SIG-M5 treated with dmso at 0.1 percent for 504 hours (cell line): ENCODE measurements around the gene NDUFS7.

Experiments
- DNase-seq: peaks from one replicate; lab custom pipeline; 2025; ENCODE audit not compliant: unreplicated experiment; lab: John Stamatoyannopoulos, UW

The NDUFS7 gene

GRCh38 chr19:1364070-1364704 is 19.5 kb upstream of the NDUFS7 start:
- no peak for DNase-seq

- DNase-seq: no peak
Observed at GRCh38 chr19:1365319-1366269, 18.1 kb upstream of the NDUFS7 start.

GRCh38 chr19:1366296-1366695 is 17.4 kb upstream of the NDUFS7 start:
- DNase-seq: no peak

- DNase-seq: no peak
Observed at GRCh38 chr19:1366899-1367870, 16.5 kb upstream of the NDUFS7 start.

DNA sequence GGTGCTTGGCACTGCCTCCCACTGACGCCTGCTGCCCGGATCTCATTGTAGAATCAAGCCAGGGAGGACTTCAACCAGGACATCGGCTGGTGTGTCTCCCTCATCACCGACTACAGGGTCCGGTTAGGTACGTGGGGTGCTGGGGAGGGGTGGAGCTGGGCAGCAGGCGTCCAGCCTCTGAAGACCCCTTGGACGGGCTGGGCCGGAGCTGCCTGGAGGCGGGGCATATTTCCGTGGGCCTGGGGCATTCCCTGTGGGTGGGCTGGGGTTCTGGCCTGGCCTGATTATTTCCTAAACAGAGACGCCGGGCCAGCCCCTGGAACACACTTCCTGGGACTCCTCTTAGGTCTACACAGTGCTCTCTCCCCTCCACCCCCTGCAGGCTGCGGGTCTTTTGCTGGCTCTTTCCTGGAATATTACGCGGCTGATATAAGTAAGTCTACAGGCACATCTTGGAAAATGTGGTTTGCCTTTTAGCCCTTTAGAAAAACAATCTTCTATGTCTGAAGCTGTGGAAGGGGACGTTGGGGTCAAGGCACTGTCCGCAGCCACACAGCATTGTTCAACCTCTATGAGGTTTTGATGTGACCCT is 14.4 kb upstream of the NDUFS7 start:
- no peak for DNase-seq

GRCh38 chr19:1370579-1371361 is 12.9 kb upstream of the NDUFS7 start:
- no peak for DNase-seq

DNA sequence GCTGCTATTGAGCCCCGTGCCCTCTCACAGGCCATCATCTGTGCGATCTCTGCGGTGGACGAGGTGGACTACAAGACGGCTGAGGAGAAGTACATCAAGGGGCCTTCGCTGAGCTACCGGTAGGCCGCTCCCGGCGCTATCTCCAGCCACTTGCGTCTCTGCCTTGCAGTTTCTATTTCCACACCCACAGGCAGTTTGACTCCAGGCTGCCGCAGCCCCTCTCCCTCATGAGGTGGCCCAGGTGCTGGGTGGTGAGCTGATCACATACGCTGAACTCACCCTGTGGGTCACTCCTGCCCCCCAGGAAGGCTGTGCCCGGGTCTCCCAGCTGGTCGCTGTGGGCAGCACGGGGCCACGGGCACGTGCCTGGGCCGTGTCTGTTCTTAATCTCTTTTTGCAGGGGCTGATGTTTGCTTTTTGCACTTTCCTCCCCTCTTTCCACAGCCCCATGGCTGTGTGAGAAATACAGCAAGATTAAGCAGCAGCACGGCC is 10.6 kb upstream of the NDUFS7 start:
- no peak for DNase-seq

DNA sequence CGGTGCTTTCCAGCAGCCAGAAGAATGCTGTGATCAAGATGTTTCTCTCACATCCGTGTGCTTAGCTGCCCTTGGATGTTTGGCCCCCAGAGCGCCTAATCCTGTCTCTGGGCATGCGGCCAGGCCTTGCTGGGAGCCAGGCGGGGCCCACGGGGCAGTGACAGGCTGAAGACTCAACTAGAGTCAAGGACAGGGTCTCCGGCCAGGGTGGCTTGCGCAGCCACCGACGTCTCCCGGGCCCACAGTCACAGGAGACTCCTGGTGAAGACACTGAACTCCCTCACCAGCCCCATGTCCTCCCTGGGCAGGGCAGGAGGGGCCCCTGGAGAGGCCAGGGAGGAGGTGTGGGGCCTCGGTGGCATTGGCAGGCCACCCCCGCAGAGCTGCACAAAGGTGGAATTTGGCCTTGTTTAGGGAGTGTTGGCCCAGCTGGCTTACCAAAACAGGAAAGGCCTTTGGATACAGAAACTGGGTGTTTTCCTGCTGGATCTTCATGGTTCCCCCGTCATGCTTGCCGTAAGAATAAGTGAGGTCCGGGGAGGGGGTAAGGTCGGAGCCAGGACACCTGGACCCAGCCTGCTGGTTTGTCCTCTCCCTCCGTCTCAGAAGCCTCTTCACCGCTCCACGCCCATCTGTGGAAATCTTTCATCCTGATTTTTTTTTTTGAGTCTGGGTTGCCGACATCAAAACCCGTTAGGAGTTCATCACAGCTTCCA is 10.0 kb upstream of the NDUFS7 start:
- DNase-seq: no peak

DNA sequence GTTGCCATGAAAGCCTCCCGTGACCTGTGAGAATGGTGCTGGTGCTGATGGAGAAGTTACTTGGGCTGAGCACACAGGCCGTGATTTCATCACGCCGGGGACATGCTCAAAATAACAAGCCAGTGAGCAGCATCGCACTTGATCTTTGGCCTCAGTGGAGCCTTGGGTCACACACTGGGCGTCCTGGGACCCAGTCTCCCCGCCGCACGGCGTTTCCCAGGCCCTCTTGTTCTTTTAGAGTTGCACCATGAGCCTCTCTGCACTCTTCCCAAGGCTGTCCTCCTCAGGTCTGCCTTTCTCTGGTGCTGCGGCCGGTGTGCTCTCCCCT is 9.5 kb upstream of the NDUFS7 start:
- DNase-seq: no peak

GRCh38 chr19:1376415-1376805 is 7.3 kb upstream of the NDUFS7 start:
- DNase-seq: no peak

- DNase-seq: no peak
Observed at GRCh38 chr19:1377176-1377964, 6.3 kb upstream of the NDUFS7 start.

- DNase-seq: no peak
Observed at GRCh38 chr19:1377965-1378785, 5.5 kb upstream of the NDUFS7 start.

- DNase-seq: no peak
Observed at GRCh38 chr19:1379126-1379905, 4.4 kb upstream of the NDUFS7 start.

DNA sequence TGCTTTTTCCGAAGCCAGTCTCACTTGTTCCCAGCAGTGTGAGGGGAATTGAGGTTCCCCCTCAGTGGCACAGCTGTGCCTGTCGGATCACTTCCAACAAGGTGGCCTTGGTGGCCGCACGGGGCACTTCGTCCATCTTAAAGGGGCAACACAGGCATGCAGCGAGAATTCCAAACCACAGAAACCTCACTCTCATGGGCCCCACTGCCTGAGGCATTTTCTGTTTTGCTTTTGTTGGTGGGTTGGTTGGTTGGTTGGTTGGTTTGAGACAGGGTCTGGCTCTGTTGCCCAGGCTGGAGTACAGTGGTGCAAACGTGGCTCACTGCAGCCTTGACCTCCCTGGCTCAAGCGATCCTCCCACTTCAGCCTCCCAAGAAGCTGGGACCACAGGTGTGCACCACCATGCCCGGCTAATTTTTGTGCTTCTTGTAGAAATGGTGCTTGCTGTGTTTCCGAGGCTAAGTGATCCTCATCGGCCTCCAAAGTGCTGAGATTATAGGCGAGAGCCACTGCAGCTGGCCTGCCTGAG is 3.7 kb upstream of the NDUFS7 start:
- no peak for DNase-seq

DNA sequence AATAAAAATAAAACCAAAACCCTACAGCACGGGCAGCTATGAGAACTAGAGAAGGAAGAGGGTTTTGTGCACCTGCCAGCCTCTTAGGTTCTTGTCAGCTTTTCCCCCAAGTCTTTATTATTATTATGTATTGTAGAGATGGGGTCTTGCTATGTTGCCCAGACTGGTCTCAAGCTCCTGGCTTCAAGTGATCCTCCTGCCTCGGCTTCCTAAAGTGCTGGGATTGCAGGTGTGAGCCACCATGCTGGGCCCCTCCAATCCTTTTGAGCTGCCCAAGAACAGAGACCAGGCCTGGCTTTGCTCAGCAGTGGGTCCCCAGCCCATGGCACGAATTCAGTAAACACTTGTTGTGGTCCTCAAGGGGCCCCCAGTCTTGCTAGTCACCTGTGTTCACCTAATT is 1.5 kb upstream of the NDUFS7 start:
- no peak for DNase-seq

DNA sequence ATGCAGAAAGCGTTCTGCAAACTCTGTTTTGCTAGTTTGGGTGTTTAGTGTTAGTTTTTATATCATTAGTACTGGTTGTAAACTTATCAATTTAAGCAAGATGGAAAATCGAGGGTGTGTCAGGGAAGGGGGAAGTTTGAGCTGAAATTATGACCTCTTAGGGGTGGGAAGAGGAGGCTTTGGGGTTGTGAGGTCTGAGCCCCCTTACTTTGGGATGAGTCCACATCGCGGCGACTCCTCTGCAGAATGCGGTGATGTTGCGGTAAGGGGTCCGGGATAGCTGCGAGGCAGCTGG is 743 bp upstream of the NDUFS7 start:
- DNase-seq: no peak

DNA sequence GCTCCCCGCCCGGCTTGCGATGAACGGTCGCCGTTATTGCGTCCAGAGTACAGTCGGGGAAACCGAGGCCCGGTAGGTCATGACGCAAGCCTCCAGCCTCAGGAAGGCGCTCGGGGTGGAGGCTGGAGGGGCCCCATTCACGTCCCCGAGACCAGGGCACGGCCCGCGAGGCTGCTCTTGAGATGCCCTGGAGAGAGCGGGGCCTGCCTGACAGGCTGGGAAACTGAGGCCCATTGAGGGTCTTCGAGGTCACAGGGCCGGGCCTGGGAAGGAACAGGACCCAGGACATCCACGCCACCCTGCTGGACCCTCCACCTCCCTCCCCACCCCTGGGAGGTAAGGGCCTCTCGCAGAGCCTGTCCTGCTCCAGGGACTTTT is 367 bp downstream of the NDUFS7 start:
- no peak for DNase-seq
